WTC11 (cell line): ENCODE data around the gene SETD2. TPM values are rescaled to one million over a fixed set of nuclear protein-coding genes. Genes with fewer than 3 reads are reported as not detected.

Experiments
- ATAC-seq: fragments of 200-7000 bp; cut with Tn5 transposase; 2 replicates; pipeline ENCODE4 v1.10.0; 2021; ENCODE audit warnings: mild to moderate bottlenecking, moderate library complexity
- CTCF ChIA-PET: fragments of 300-600 bp; sonication (Branson Sonifier 250); formaldehyde crosslinking; loops from one replicate; lab custom pipeline; 2021; ENCODE audit warnings: antibody characterized with exemption; lab: Charles Lee
- POLR2A ChIA-PET: fragments of 350-600 bp; sonication (Branson Sonifier 250); formaldehyde crosslinking; loops from one replicate; lab custom pipeline; 2021; ENCODE audit warnings: antibody characterized with exemption; lab: Charles Lee
- DNase-seq: peaks from one replicate; pipeline ENCODE4 v3.0.0; 2021; ENCODE audit warnings: low spot score
- H3K27ac Mint-ChIP-seq: 2 replicates; pipeline ENCODE4 v1.8.0; 2021; ENCODE audit warnings: mixed read lengths
- H3K27me3 Mint-ChIP-seq: 2 replicates; pipeline ENCODE4 v1.8.0; 2021; ENCODE audit warnings: low read depth, mild to moderate bottlenecking, moderate library complexity, mixed read lengths
- H3K36me3 Mint-ChIP-seq: 2 replicates; pipeline ENCODE4 v1.8.0; 2021; ENCODE audit warnings: mixed read lengths
- H3K4me1 Mint-ChIP-seq: 2 replicates; pipeline ENCODE4 v1.8.0; 2022; ENCODE audit warnings: mixed read lengths
- H3K4me3 Mint-ChIP-seq: 2 replicates; pipeline ENCODE4 v1.8.0; 2021; ENCODE audit warnings: mild to moderate bottlenecking, moderate library complexity, mixed read lengths
- H3K9me3 Mint-ChIP-seq: 2 replicates; pipeline ENCODE4 v1.8.0; 2021; ENCODE audit warnings: mixed read lengths
- CBFB ChIP-seq: sonication (generic); formaldehyde crosslinking; IDR thresholded peaks from 2 replicates; pipeline ENCODE4 v1.8.1; 2022; ENCODE audit warnings: mild to moderate bottlenecking, low read depth, missing genetic modification reagents
- CDX4 ChIP-seq: fragments of 250-450 bp; sonication (Bioruptor Pico); IDR thresholded peaks from 2 replicates; pipeline ENCODE4 v1.9.0; 2021; ENCODE audit warnings: moderate library complexity, mild to moderate bottlenecking, inconsistent platforms, borderline replicate concordance
- CREB1 ChIP-seq: sonication (generic); formaldehyde crosslinking; IDR thresholded peaks from 2 replicates; pipeline ENCODE4 v1.8.0; 2023; ENCODE audit warnings: mild to moderate bottlenecking, missing genetic modification reagents
- E2F5 ChIP-seq: sonication (generic); formaldehyde crosslinking; IDR thresholded peaks from 2 replicates; pipeline ENCODE4 v1.8.1; 2022; ENCODE audit warnings: mild to moderate bottlenecking, moderate library complexity, missing genetic modification reagents
- ELF4 ChIP-seq: sonication (generic); formaldehyde crosslinking; IDR thresholded peaks from 2 replicates; pipeline ENCODE4 v1.8.1; 2022; ENCODE audit warnings: low read depth, mild to moderate bottlenecking, moderate library complexity, missing genetic modification reagents
- GTF2I ChIP-seq: fragments of 250-450 bp; sonication (Bioruptor Pico); conservative IDR thresholded peaks from 2 replicates; pipeline ENCODE4 v1.4.0; 2021; ENCODE audit warnings: mild to moderate bottlenecking
- HMGA2 ChIP-seq: fragments of 250-450 bp; sonication (Bioruptor Pico); IDR thresholded peaks from 2 replicates; pipeline ENCODE4 v1.4.0; 2021; ENCODE audit warnings: mild to moderate bottlenecking, moderate library complexity
- JUN ChIP-seq: sonication (generic); formaldehyde crosslinking; IDR thresholded peaks from 2 replicates; pipeline ENCODE4 v1.8.0; 2023; ENCODE audit warnings: mild to moderate bottlenecking, missing genetic modification reagents
- MAX ChIP-seq: sonication (generic); formaldehyde crosslinking; IDR thresholded peaks from 2 replicates; pipeline ENCODE4 v1.8.0; 2022; ENCODE audit warnings: mild to moderate bottlenecking, missing genetic modification reagents
- NFE2L1 ChIP-seq: sonication (generic); formaldehyde crosslinking; IDR thresholded peaks from 2 replicates; pipeline ENCODE4 v1.8.1; 2023; ENCODE audit warnings: missing genetic modification reagents
- OVOL2 ChIP-seq: fragments of 250-450 bp; sonication (Bioruptor Pico); IDR thresholded peaks from 2 replicates; pipeline ENCODE4 v1.9.0; 2021; ENCODE audit warnings: mild to moderate bottlenecking, borderline replicate concordance
- PRDM15 ChIP-seq: sonication (generic); formaldehyde crosslinking; IDR thresholded peaks from 2 replicates; pipeline ENCODE4 v1.8.0; 2022; ENCODE audit warnings: missing genetic modification reagents
- RELA ChIP-seq: sonication (generic); formaldehyde crosslinking; IDR thresholded peaks from 2 replicates; pipeline ENCODE4 v1.8.1; 2022; ENCODE audit warnings: missing genetic modification reagents, mild to moderate bottlenecking, borderline replicate concordance
- TCF7 ChIP-seq: sonication (generic); formaldehyde crosslinking; IDR thresholded peaks from 2 replicates; pipeline ENCODE4 v1.8.0; 2022; ENCODE audit warnings: mild to moderate bottlenecking, low read depth, missing genetic modification reagents, moderate library complexity
- USF1 ChIP-seq: sonication (generic); formaldehyde crosslinking; IDR thresholded peaks from 2 replicates; pipeline ENCODE4 v1.8.0; 2022; ENCODE audit warnings: mild to moderate bottlenecking, missing genetic modification reagents
- ZNF232 ChIP-seq: sonication (generic); formaldehyde crosslinking; IDR thresholded peaks from 2 replicates; pipeline ENCODE4 v1.8.0; 2022; ENCODE audit warnings: mild to moderate bottlenecking, missing genetic modification reagents
- ZNF263 ChIP-seq: sonication (generic); formaldehyde crosslinking; IDR thresholded peaks from 2 replicates; pipeline ENCODE4 v1.8.1; 2022; ENCODE audit warnings: low read depth, mild to moderate bottlenecking, moderate library complexity, missing genetic modification reagents
- ZNF425 ChIP-seq: fragments of 250-450 bp; sonication (Bioruptor Pico); conservative IDR thresholded peaks from 2 replicates; pipeline ENCODE4 v1.9.0; 2021; ENCODE audit warnings: mild to moderate bottlenecking
- ZNF671 ChIP-seq: fragments of 250-450 bp; sonication (Bioruptor Pico); IDR thresholded peaks from 2 replicates; pipeline ENCODE4 v1.8.0; 2021; ENCODE audit warnings: mild to moderate bottlenecking
- ZSCAN18 ChIP-seq: fragments of 250-450 bp; sonication (Bioruptor Pico); IDR thresholded peaks from 2 replicates; pipeline ENCODE4 v2.1.2; 2022; ENCODE audit warnings: mild to moderate bottlenecking, moderate library complexity
- total RNA-seq: library from RNA; stranded (reverse); gene quantifications from 3 replicates; pipeline ENCODE4 v1.2.3, GENCODE V29; 2021

The SETD2 gene
- total RNA-seq, 1 experiment from 2014 or later: 39.8 TPM

- H3K4me3 Mint-ChIP-seq: no peak overlapping the region
- H3K4me1 Mint-ChIP-seq: peaks cover 8% of the 10 kb centered on the region
- POLR2A ChIA-PET: no interaction called here
- no peak for DNase-seq
- peaks cover 20% of the 10 kb centered on the region; the same call in 1 of the 2 replicates for H3K36me3 Mint-ChIP-seq
- H3K9me3 Mint-ChIP-seq: no peaks in the 10 kb centered on the region
- TF ChIP-seq RELA (CRISPR knock-in tag): no peak
- no peak for TF ChIP-seq ZNF232 (CRISPR knock-in tag)
- TF ChIP-seq ZNF263 (CRISPR knock-in tag): no peak
- TF ChIP-seq ZNF671 (CRISPR knock-in tag): no peak
- no peak for TF ChIP-seq MAX (CRISPR knock-in tag)
- TF ChIP-seq CREB1 (CRISPR knock-in tag): no peak
- TF ChIP-seq NFE2L1 (CRISPR knock-in tag): no peak
- TF ChIP-seq OVOL2 (CRISPR knock-in tag): no peak
- TF ChIP-seq ELF4 (CRISPR knock-in tag): no peak
- TF ChIP-seq CDX4: no peak
- TF ChIP-seq USF1 (CRISPR knock-in tag): no peak
- no peak for TF ChIP-seq TCF7 (CRISPR knock-in tag)
- TF ChIP-seq ZSCAN18 (CRISPR knock-in tag): no peak
- TF ChIP-seq PRDM15 (CRISPR knock-in tag): no peak
- TF ChIP-seq ZNF425 (CRISPR knock-in tag): no peak
- no peak for TF ChIP-seq CBFB (CRISPR knock-in tag)
- no peak for TF ChIP-seq GTF2I
- no peak for TF ChIP-seq JUN (CRISPR knock-in tag)
- TF ChIP-seq E2F5 (CRISPR knock-in tag): no peak
- no peak for TF ChIP-seq HMGA2 (CRISPR knock-in tag)
- no peak for ATAC-seq
- no peak overlapping the region for H3K27ac Mint-ChIP-seq
- CTCF ChIA-PET: interaction anchor here (0.5 to 2.2 kb wide), 6 partner anchors 9 to 331 kb away, joined by 3 to 9 read pairs (median 3); no protein-coding TSS in a partner anchor
- H3K27me3 Mint-ChIP-seq: no peaks in the 10 kb centered on the region
These were observed 156.3 kb downstream of the SETD2 start for GRCh38 chr3:47007482-47008233.
